OCI-M2 (cell line): ENCODE results near the gene PALM.
A peak's percentile ranks its signal among the peaks of the same experiment; 100 is the strongest.
"Not testable (repeated sequence)": the region's sequence is repeated elsewhere in the genome, so short reads cannot be mapped to it uniquely, and the experiment has no call there.

ENCODE experiments used
- DNase-seq: peaks from one replicate; lab custom pipeline; 2025; ENCODE audit not compliant: unreplicated experiment; lab: John Stamatoyannopoulos, UW

The PALM gene, protein sequence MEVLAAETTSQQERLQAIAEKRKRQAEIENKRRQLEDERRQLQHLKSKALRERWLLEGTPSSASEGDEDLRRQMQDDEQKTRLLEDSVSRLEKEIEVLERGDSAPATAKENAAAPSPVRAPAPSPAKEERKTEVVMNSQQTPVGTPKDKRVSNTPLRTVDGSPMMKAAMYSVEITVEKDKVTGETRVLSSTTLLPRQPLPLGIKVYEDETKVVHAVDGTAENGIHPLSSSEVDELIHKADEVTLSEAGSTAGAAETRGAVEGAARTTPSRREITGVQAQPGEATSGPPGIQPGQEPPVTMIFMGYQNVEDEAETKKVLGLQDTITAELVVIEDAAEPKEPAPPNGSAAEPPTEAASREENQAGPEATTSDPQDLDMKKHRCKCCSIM

DNA sequence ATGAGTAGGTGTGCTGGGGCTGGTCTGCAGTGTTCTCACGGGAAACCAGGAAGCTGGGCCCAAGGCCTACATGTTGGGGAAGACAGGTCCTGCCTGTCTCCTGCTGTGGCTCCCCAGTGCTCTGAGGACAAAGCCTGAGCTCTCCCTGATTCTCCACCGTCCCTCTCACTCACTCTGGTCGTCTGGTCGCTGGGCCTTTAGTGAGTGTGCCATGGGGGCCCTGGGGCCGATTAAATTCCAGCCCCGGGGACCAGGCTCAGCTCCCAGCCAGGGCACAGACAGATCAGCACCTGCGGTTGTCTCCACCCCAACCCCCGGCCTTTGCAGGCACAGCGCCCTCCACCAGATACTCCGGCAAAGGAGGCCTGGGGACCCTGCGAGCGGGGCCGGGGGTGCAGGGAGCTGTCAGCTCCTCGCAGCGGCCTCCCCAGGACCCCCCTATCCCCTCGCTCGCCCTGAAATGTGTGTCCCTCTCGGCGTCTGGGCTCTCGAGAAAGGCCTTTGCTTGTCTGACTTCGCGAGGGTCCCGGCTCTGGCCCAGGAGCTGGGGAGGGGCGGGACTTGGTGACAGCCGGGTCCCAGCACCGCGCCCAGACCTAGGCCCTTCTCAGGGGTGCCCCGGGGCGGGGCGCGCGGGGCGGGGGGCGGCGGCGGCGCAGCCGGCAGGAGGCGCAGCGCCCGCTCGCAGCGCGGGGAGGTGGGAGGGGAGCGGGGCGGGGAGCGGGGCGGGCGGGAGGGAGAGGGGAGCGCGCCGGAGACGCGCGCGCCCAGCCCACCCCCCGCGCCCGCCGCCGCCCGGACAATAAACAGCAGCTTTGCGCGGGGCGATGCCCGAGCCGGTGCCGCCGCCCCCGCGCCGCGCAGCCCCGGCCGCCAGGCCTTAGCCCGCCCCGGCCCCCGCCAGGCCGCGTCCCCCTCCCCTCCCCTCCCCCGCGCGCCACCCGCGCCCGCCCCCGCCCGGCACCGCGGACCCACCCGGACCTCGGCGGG is at the start of gene PALM:
Gene PALM (plus strand): TSS at position 782 of the 990 bp plus-strand sequence. CDS start 212 bp downstream, outside the sequence.
- no peak for DNase-seq

DNA sequence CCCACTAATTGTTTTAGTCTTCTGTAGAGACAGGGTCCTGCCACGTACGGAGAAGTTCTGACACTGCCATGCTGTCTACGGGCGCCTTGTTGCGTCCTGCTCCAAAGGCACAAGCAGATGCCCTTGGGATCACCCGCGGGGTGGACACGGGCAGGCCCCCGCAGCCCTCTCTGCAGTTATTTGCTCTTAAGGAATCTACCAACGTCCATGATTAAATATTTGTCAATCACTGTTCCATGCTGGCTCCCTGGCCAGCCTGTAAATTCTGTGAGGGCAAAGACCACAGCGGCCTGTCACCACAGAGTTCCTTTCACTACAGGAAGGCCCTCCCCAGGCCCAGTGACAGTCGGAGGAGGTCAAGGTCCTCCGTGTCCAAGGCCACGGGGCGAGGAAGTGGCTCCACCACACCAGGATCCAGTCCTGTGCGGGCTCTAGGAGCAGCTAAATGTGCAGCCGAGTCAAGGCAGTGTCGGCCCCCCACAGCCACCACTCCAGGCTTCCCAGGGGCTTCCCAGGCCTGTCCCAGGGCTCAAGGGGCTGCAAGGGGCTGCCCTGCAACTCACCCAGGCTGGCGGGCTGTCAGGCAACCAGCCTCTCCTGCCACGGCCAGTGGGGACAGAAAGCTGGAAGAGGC is 47.8 kb upstream of the PALM start:
- DNase-seq: no peak

DNA sequence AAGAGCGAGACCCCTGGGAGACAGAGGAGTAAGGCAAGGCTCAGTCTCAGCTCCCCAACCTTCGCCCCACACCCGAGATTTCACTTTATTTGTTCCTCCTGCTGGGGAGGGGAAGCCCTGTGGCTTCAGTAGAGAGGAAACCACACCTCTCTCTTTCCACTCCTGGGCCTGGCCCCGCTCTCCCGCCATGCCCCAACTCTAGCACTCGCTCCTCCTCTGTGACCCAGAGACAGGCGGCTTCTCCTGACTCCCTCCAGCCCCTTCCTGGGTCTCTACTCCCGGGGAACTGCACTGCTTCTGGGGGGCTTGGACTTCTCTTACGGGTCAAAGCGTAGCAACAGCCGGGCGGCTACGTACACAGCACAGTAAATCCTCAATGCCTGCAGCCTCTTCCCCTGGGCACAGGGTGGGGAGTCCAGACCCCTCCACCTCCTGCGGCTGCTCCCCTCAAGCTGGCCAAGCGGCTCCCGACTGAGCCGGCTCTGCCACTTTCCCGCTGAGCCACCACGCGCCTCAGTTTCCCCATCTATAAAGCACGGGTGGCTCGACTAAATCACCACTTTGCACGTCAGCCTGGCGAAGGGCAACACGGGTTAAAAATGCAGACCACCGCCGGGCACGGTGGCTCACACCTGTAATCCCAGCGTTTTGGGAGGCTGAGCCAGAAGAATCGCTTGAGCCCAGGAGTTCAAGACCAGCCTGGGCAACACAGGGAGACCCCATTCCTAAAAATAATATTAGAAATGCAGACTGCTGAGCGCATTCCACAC is 47.1 kb upstream of the PALM start:
- no peak for DNase-seq

DNA sequence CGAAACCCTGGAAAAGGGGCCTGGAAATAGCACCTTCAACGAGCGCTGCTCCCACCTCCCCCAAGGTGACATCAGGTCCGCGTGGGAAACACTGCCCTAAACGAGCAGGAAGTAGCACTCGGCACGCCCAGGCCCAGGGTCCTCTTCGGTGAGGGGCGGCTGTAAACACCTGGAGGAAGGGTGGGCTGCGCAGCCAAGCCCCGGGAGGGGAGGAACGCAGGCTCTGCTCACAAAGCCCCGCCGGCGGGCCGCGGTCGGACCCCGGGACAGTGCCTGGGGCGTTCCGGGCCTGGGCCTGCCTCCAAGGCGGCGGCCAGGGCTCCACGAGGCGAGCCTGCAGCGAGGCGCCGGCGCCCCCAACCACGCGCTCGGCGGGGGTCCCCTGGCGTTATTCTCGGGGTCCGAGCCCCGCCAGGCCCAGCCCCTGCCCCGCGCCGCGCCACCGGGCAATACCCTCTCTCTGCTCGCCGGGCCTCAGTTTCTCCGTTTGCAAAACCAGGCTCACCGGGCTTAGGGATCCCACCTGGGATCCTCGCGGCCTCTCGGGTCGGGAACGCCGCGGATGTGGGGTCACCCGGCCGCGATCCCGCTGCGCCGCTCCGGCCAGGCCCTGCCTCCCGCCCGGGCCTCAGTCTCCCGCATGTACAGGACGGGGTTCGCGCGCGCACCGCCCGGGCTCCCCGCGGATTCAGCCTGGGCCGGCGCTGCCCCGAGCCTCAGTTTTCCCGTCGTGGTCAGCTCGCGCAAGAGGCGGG is 46.4 kb upstream of the PALM start:
- DNase-seq: no peak

- DNase-seq: peak; percentile 12
Measured at GRCh38 chr19:662962-663681, 45.6 kb upstream of the PALM start, which contains the start of gene RNF126. RNF126 (minus strand) TSS chr19:663214; CDS start chr19:663121, 93 bp downstream.

- DNase-seq: no peak
Measured at GRCh38 chr19:663682-664117, 45.0 kb upstream of the PALM start.

DNA sequence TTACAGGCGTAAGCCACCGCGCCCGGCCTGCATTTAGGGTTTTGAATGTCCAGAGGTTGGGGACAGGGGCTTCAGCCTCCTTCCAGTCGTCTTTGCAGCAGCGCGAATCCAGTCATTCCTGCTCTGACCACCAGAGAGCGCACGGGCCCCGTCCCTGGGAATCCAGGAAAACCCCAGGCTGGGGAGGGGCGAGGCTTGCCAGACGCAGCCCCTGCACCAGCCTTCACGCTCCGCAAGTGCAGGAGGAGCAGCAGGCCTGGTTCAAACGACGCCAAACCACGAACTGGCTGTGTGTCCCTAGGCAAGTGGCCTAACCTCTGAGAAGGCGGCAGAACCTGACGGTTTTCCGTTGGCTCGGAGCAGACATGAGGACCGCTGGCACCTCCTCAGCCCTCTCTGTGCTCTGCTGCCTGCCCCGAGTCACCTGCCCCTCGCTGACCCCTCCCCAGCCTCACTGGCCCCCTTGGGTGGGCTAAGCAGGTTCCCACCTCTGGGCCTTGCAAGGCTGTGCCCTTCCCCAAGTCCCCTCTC is 43.8 kb upstream of the PALM start:
- peak; percentile 28 for DNase-seq

- not testable (repeated sequence) for DNase-seq
Measured at GRCh38 chr19:666985-667573, 41.7 kb upstream of the PALM start.

GRCh38 chr19:668675-669434 is 39.9 kb upstream of the PALM start:
- DNase-seq: peak; percentile 3

DNA sequence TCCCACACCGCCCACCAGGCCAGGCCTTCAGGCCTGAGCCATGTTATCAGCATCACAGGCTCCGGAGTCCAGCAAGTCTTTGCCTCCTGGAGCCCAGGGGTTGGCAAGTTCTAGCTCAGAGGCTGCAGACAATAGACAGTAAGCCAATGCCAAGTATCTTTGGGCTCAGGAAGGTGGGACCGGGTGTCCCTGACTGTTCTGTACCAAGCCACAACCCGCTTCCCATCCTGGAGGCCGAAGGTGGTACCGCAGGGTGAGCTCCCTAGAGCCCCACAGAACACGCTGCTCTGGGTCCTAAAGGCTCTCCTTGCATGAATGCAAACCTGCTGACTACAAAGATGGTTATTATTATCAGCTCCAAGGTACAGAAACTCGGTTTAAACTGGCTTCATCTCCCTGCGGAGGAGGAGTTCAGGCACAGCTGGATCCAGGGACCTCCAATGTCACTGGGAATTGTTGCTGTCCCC is 38.1 kb upstream of the PALM start:
- no peak for DNase-seq

DNA sequence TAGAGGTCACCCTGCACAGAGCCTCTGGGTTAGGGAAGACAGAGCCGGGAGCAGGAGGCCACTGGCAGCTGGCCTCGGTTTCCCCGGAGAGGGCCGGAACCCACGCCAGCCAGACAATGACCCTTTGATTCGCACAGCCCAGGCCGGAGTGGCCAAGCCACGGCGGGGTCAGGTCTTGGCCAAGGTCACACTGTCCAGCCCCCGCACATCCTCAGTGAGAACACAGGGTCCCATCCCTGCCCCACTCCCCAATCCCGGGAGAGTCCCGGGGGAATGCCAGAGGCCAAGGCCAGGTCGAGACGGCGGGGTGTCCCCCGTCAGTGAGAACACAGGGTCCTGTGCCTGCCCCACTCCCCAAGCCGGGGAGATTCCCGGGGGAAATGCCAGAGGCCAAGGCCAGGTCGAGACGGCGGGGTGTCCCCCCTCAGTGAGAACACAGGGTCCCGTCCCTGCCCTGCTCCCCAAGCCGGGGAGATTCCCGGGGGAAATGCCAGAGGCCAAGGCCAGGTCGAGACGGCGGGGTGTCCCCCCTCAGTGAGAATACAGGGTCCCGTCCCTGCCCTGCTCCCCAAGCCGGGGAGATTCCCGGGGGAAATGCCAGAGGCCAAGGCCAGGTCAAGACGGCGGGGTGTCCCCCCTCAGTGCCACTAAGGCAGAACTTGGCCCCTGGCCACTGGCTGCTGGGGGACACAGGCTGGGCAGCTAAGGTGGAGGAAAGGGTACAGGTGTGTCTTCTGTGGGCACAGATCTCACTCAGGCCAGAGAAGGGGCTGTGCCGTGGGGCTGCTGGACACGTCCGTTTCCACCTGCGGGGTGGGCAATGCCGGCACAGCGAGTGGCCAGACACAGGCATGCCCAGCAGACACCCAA is 34.2 kb upstream of the PALM start:
- DNase-seq: no peak

DNA sequence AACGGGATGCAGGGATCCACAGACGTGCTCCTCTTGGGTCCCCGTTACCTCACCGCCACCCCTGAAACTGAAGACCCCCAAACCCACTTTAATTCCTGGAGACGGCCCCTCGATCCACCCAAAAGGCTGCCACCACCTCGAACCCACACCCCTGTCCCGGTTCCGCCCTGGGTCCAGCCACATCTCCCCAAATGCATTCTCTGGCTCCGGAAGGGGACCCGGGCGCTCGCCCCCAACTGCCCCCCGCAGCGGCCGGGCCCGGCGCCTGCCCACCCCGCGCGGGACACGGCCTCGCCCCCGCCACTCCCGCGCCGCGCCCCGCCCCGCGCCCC is 32.8 kb upstream of the PALM start:
- DNase-seq: no peak

GRCh38 chr19:676339-677105 is 32.2 kb upstream of the PALM start, which contains the start of gene FSTL3:
FSTL3 (plus strand) TSS chr19:676392; CDS start chr19:676424, 32 bp downstream.
- no peak for DNase-seq

GRCh38 chr19:677201-677600 is 31.5 kb upstream of the PALM start:
- no peak for DNase-seq

DNA sequence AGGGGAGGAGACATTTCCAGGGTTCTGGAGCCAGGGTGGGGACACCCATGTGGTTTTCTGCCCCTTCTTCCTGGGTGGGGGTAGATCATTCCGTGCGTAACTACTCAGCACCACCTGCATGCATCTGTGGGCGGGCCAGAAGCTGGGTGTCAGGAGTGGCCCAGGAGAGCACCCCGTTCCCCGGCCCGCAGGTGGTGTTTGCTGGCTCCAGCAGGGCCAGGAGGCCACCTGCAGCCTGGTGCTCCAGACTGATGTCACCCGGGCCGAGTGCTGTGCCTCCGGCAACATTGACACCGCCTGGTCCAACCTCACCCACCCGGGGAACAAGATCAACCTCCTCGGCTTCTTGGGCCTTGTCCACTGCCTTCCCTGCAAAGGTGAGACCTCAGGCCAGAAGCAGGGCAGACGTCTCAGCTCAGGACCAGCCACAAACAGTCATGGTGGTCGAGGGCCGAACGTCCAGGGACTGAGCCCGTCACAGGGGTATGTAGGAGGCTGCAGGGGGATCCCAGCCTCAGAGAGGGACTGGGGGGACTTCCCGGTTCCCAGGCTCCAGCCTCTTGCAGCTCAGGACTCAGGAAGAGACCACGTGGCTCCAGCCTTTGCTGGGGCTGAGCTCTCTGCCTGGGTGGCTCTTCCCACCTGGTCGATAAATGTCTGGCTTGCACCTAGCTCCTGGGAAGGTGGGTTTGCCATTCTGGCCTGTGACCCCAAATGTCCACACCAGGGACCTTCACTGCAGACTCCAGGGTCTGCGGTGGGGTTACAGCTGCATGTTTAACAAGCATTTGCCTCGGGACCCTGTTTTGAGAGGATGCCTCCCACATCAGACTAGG is 30.9 kb upstream of the PALM start:
- DNase-seq: no peak
